ENCODE data around the gene RIMS4. TPM values are rescaled to one million over a fixed set of nuclear protein-coding genes. Genes with fewer than 3 reads are reported as not detected.

RIMS4 gene
- total RNA-seq, 1 experiment from 2014 or later, result 16.3 TPM

DNA sequence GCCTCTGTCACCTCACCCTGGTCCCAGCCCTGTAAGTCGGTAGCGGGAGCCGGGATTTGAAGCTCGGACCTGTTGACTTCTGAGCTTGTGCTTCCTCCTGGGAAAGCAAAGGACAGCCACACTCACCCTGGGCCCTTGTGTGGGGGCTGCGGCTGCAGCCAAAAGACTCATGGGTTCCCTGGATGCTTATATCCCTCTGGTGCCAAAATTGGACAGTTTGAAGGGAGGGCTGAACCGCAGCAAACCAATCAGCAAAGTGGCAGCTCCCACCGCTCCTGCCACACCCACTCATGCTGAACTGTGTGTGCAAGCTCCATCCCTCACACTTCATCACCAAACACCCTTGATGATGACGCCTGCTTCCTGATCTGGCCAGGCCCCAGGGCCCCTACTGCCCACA lies 99.1 kb downstream of the RIMS4 start:
- Mint-ChIP-seq H3K4me1 (peaks cover 0 to 6% of the 10 kb centered on the region in 2 experiments; a peak in 3 of 4 replicates), H3K27ac (no peak overlapping the region), H3K4me3 (no peak overlapping the region), H3K36me3 (ENCODE audit: insufficient read depth in 1 of 3, low read depth in 3 of 3) (no peaks in the 10 kb centered on the region), H3K27me3 (ENCODE audit: low read depth) (no peaks in the 10 kb centered on the region; the same call in 1 of the 2 replicates), H3K9me3 (no peaks in the 10 kb centered on the region)
- no peak overlapping the region for H2BK20ac ChIP-seq (ENCODE audit: low read depth, low read length, poor library complexity, severe bottlenecking)
- no peak overlapping the region for H2AFZ ChIP-seq (ENCODE audit: low read length)
- no peaks in the 10 kb centered on the region for H3K23me2 ChIP-seq (ENCODE audit: insufficient read length, low read depth, low read length, poor library complexity, severe bottlenecking)
- DNase-seq, result no peak
- H3K27ac ChIP-seq (ENCODE audit: insufficient read length, low read depth, low read length), result no peak overlapping the region
- no peak overlapping the region for H2AK5ac ChIP-seq (ENCODE audit: insufficient read length, low read length)
- no peak overlapping the region for H3K9ac ChIP-seq (ENCODE audit: extremely low read depth, insufficient read length, low read length)
- H3K56ac ChIP-seq (ENCODE audit: insufficient read length, low read depth, low read length), result no peak overlapping the region
- no CpG with 5 or more reads among the region's 8 CpGs for WGBS (ENCODE audit: extremely low coverage, insufficient read length, low lambda C conversion rate)
- no peak overlapping the region for H2BK5ac ChIP-seq (ENCODE audit: insufficient read length, low read length)
- H2BK15ac ChIP-seq (ENCODE audit: low read depth, low read length), result no peak overlapping the region
- no peak overlapping the region for H3K4me2 ChIP-seq (ENCODE audit: insufficient read depth, insufficient read length, low read length)
- no peaks in the 10 kb centered on the region for H3K79me2 ChIP-seq (ENCODE audit: insufficient read depth, low read length)
- no peak overlapping the region for H3K4ac ChIP-seq (ENCODE audit: low read depth, low read length)
- TF ChIP-seq, protein P1, sequence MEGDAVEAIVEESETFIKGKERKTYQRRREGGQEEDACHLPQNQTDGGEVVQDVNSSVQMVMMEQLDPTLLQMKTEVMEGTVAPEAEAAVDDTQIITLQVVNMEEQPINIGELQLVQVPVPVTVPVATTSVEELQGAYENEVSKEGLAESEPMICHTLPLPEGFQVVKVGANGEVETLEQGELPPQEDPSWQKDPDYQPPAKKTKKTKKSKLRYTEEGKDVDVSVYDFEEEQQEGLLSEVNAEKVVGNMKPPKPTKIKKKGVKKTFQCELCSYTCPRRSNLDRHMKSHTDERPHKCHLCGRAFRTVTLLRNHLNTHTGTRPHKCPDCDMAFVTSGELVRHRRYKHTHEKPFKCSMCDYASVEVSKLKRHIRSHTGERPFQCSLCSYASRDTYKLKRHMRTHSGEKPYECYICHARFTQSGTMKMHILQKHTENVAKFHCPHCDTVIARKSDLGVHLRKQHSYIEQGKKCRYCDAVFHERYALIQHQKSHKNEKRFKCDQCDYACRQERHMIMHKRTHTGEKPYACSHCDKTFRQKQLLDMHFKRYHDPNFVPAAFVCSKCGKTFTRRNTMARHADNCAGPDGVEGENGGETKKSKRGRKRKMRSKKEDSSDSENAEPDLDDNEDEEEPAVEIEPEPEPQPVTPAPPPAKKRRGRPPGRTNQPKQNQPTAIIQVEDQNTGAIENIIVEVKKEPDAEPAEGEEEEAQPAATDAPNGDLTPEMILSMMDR (conservative IDR thresholded peaks at IDR 0.05), result no peak
- H3K18ac ChIP-seq (ENCODE audit: insufficient read length, low read depth, low read length), result no peak overlapping the region
- no peak overlapping the region for H3K23ac ChIP-seq (ENCODE audit: insufficient read length, low read depth, low read length)
- no peak overlapping the region for H4K91ac ChIP-seq (ENCODE audit: insufficient read length, low read depth, low read length)
- no peak overlapping the region for H2BK12ac ChIP-seq (ENCODE audit: insufficient read length, low read depth, low read length)
- no peaks in the 10 kb centered on the region for H3K9me3 ChIP-seq (ENCODE audit: control insufficient read depth, low read depth, low read length)
- no peaks in the 10 kb centered on the region for H3K27me3 ChIP-seq (ENCODE audit: insufficient read depth, low read length)
- no peak overlapping the region for H3T11ph ChIP-seq (ENCODE audit: low read length)
- H3K79me1 ChIP-seq (ENCODE audit: insufficient read depth, low read depth, low read length, poor library complexity, severe bottlenecking), result no peaks in the 10 kb centered on the region
- no peak overlapping the region for H4K8ac ChIP-seq (replicated peaks; ENCODE audit: insufficient read length, low read depth, low read length)
- H3K4me1 ChIP-seq (ENCODE audit: insufficient read depth, low read length), result no peaks in the 10 kb centered on the region
- no peak overlapping the region for H2BK120ac ChIP-seq (ENCODE audit: low read depth, low read length, poor library complexity, severe bottlenecking)
- H3K14ac ChIP-seq (ENCODE audit: insufficient read depth, low read length), result no peak overlapping the region
- H4K20me1 ChIP-seq (ENCODE audit: control insufficient read depth, insufficient read depth, insufficient read length), result no peaks in the 10 kb centered on the region
- H4K5ac ChIP-seq (ENCODE audit: insufficient read length, low read depth, low read length), result no peak overlapping the region

All from H9 (cell line).